OCI-LY3 (cell line): ENCODE data around the gene TM9SF4.

Source experiments
- EZH2phosphoT487 ChIP-seq: fragments of 200-600 bp; shearing (Covaris generic); IDR thresholded peaks from 2 replicates; pipeline ENCODE4 v1.6.1; 2018; ENCODE audit warnings: antibody characterized with exemption, mixed run types, low read depth
- TF ChIP-seq, protein P1 (sequence below): fragments of 200-600, 300-600 bp; sonication (generic); IDR thresholded peaks from 2 replicates; pipeline ENCODE4 v1.5.1; 2014; ENCODE audit warnings: antibody characterized with exemption, low read length, low read depth

DNA sequence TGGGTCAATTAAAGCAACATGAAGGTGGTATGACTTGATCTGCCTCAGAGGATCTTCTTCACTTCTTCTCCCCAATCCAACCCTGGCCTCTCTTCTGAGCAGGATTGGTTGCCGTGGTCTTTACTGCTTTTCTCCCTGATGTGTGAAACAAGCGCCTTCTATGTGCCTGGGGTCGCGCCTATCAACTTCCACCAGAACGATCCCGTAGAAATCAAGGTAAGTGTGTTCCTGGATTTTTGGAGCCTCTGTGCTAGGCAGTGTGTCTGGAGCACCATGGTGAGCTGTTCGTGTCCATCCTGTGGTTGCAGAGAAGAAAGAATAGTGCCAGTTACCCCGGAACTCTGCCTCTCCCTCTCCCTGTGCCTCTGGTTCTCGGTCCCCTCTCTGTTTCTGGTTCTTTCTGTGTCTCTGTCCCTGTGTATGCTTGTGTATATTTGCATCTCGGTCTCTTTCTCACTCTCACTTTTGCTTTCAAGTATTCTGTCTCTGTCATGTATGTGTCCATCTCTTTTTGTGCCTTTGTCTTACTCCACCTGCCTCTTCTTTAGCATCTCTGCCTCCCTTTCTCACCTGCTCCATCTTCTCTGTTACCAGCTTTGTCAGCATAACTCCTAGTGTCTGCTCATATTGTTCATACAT is 23.5 kb downstream of the TM9SF4 start:
- TF ChIP-seq, protein P1, sequence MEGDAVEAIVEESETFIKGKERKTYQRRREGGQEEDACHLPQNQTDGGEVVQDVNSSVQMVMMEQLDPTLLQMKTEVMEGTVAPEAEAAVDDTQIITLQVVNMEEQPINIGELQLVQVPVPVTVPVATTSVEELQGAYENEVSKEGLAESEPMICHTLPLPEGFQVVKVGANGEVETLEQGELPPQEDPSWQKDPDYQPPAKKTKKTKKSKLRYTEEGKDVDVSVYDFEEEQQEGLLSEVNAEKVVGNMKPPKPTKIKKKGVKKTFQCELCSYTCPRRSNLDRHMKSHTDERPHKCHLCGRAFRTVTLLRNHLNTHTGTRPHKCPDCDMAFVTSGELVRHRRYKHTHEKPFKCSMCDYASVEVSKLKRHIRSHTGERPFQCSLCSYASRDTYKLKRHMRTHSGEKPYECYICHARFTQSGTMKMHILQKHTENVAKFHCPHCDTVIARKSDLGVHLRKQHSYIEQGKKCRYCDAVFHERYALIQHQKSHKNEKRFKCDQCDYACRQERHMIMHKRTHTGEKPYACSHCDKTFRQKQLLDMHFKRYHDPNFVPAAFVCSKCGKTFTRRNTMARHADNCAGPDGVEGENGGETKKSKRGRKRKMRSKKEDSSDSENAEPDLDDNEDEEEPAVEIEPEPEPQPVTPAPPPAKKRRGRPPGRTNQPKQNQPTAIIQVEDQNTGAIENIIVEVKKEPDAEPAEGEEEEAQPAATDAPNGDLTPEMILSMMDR, result no peak
- TF ChIP-seq EZH2phosphoT487, result no peak
